Measurements from ENCODE around the gene ASIC1. TPM values are rescaled to one million over a fixed set of nuclear protein-coding genes. Genes with fewer than 3 reads are reported as not detected.
"Not testable (repeated sequence)": the region's sequence is repeated elsewhere in the genome, so short reads cannot be mapped to it uniquely, and the experiment has no call there.

Gene ASIC1
- 10 to 100 TPM in 8 of 12 donors, 1 to 10 TPM in 3, not detected in 1; 8.1 to 15.0 (median 10.7) TPM for polyA plus RNA-seq (ENCODE audit: insufficient read length in 12 of 12)
- long read RNA-seq, donor 1, partial matches to known transcripts, result 0 of 3 reads
- long read RNA-seq, donor 1, other reads (novel, unspliced or antisense), result 0 of 3 reads
- long read RNA-seq, donor 2, partial matches to known transcripts, result 0 of 1 reads
- long read RNA-seq, donor 2, other reads (novel, unspliced or antisense), result 0 of 1 reads
- long read RNA-seq, donor 3, result 0 reads
- long read RNA-seq, donor 4, partial matches to known transcripts, result 0 of 1 reads
- long read RNA-seq, donor 4, other reads (novel, unspliced or antisense), result 0 of 1 reads
- long read RNA-seq, donor 5, result 0 reads
- long read RNA-seq, donor 6, result 0 reads
- long read RNA-seq, donor 7, partial matches to known transcripts, result 0 of 2 reads
- long read RNA-seq, donor 7, other reads (novel, unspliced or antisense), result 0 of 2 reads
- long read RNA-seq, donor 8, result 0 reads
- long read RNA-seq, donor 9, result 0 reads
- long read RNA-seq, donor 10, partial matches to known transcripts, result 0 of 1 reads
- long read RNA-seq, donor 10, other reads (novel, unspliced or antisense), result 0 of 1 reads
- long read RNA-seq, donor 11, partial matches to known transcripts, result 0 of 1 reads
- long read RNA-seq, donor 11, other reads (novel, unspliced or antisense), result 0 of 1 reads

GRCh38 chr12:50057000-50057841 lies at the start of gene ASIC1:
ASIC1 (plus strand) TSS chr12:50057596; CDS start chr12:50058767, 1,171 bp downstream.
- peak; percentile 75 for DNase-seq

- DNase-seq, result no peak
Observed at GRCh38 chr12:50013361-50014147, 43.8 kb upstream of the ASIC1 start.

GRCh38 chr12:50014342-50014741 lies 43.1 kb upstream of the ASIC1 start:
- no peak for DNase-seq

- DNase-seq, result peak; percentile 88
Observed at GRCh38 chr12:50016501-50017475, 40.6 kb upstream of the ASIC1 start.

- no peak for DNase-seq
Observed at GRCh38 chr12:50017641-50018040, 39.8 kb upstream of the ASIC1 start.

GRCh38 chr12:50018154-50018553 lies 39.2 kb upstream of the ASIC1 start:
- peak; percentile 57 for DNase-seq

- no peak for DNase-seq
Observed at GRCh38 chr12:50018968-50019367, 38.4 kb upstream of the ASIC1 start.

- no peak for DNase-seq
Observed at GRCh38 chr12:50019524-50019923, 37.9 kb upstream of the ASIC1 start.

- DNase-seq, result peak; percentile 41
Observed at GRCh38 chr12:50021031-50021430, 36.4 kb upstream of the ASIC1 start.

- DNase-seq, result no peak
Observed at GRCh38 chr12:50022903-50023302, 34.5 kb upstream of the ASIC1 start.

- no peak for DNase-seq
Observed at GRCh38 chr12:50024227-50024626, 33.2 kb upstream of the ASIC1 start.

GRCh38 chr12:50024805-50025186 lies 32.6 kb upstream of the ASIC1 start:
- DNase-seq, result no peak

- DNase-seq, result peak; percentile 99
Observed at GRCh38 chr12:50025187-50026059, 32.0 kb upstream of the ASIC1 start, which contains the start of gene RACGAP1. RACGAP1 (minus strand) TSS chr12:50025494; CDS start chr12:50016715, 8,779 bp downstream.

- DNase-seq, result no peak
Observed at GRCh38 chr12:50026691-50027090, 30.7 kb upstream of the ASIC1 start.

- not testable (repeated sequence) for DNase-seq
Observed at GRCh38 chr12:50030449-50030848, 26.9 kb upstream of the ASIC1 start.

- DNase-seq, result no peak
Observed at GRCh38 chr12:50032515-50032853, 24.9 kb upstream of the ASIC1 start.

GRCh38 chr12:50032854-50033581 lies 24.4 kb upstream of the ASIC1 start:
- DNase-seq, result no peak

- DNase-seq, result no peak
Observed at GRCh38 chr12:50038336-50038735, 19.1 kb upstream of the ASIC1 start.

All from muscle of arm (tissue), 14 donors.